K562 (cell line): ENCODE results near the gene HARS2. TPM values are rescaled to one million over a fixed set of nuclear protein-coding genes. Genes with fewer than 3 reads are reported as not detected.

ENCODE experiments used
- ELF1 ChIP-seq: fragments of 200-800 bp; sonication (Bioruptor generic); IDR thresholded peaks from 2 replicates; pipeline ENCODE4 v1.6.1; 2016; ENCODE audit warnings: missing genetic modification characterization, missing compliant biosample characterization
- ID3 ChIP-seq, 2 experiments: fragments of 250-450 bp in 1 of 2; fragments of 450-650 bp in 1 of 2; sonication (Bioruptor Pico) in 1 of 2; IDR thresholded peaks; 2 replicates each; pipeline versions ENCODE4 v1.6.1 to v1.8.0; 2016 to 2021; ENCODE audit warnings: mild to moderate bottlenecking in 2 of 2, moderate library complexity in 2 of 2, missing compliant biosample characterization in 1 of 2, missing genetic modification characterization in 1 of 2
- KHSRP ChIP-seq: fragments of 450-650 bp; IDR thresholded peaks from 2 replicates; pipeline ENCODE4 v1.6.1; 2017
- MBD1 ChIP-seq: fragments of 250-450 bp; sonication (Bioruptor Pico); IDR thresholded peaks from 2 replicates; pipeline ENCODE4 v1.8.0; 2022; ENCODE audit warnings: inconsistent platforms
- MECOM ChIP-seq: fragments of 250-450 bp; sonication (Bioruptor Pico); IDR thresholded peaks from 2 replicates; pipeline ENCODE4 v1.8.0; 2022; ENCODE audit warnings: inconsistent platforms
- REST ChIP-seq, 2 experiments: fragments of 450-650 bp; formaldehyde crosslinking in 1 of 2; IDR thresholded peaks; 2 replicates each; pipeline versions ENCODE4 v1.4.0 to v1.6.1; 2014 to 2020; ENCODE audit warnings: mild to moderate bottlenecking in 2 of 2, borderline replicate concordance in 1 of 2, low read depth in 1 of 2
- RNF2 ChIP-seq: sonication (generic); IDR thresholded peaks from 2 replicates; pipeline ENCODE4 v1.6.1; 2016
- SLC30A9 ChIP-seq: fragments of 250-450 bp; sonication (Bioruptor Pico); IDR thresholded peaks from 2 replicates; pipeline ENCODE4 v1.8.0; 2022; ENCODE audit warnings: mild to moderate bottlenecking, moderate library complexity
- polyA plus RNA-seq, 8 experiments: library from polyadenylated mRNA; depleted of rRNA in 4 of 8; stranded (reverse) in 5 of 8; unstranded in 3 of 8; fragments of >200 nt; fragmentation: Nextera tagmentation in 2 of 8; fragmentation: Illumina TruSeq in 1 of 8; extraction: Ambion mirVana in 2 of 8; extraction: Trizol in 1 of 8; gene quantifications; 2 replicates each; pipeline versions ENCODE4 v1.2.1 to v1.2.3, GENCODE V29; 2011 to 2014; ENCODE audit warnings: inconsistent platforms in 1 of 8, missing spikeins in 1 of 8
- total RNA-seq, 7 experiments: library from RNA; depleted of rRNA in 6 of 7; stranded (reverse); fragments of >200 nt in 6 of 7; fragmentation: Illumina TruSeq in 2 of 7; extraction: Trizol in 2 of 7; gene quantifications; 2 replicates each; pipeline versions ENCODE4 v1.2.1 to v1.2.3, GENCODE V29; 2011 to 2021; ENCODE audit warnings: low replicate concordance in 1 of 7
- TF ChIP-seq, protein P1 (sequence below): fragments of 250-450 bp; sonication (Bioruptor Pico); IDR thresholded peaks from 2 replicates; pipeline ENCODE4 v1.5.0; 2021
- TF ChIP-seq, protein P2 (sequence below): fragments of 450-650 bp; formaldehyde crosslinking; conservative IDR thresholded peaks from 2 replicates; pipeline ENCODE4 v1.4.0; 2022; ENCODE audit warnings: mild to moderate bottlenecking, missing genetic modification characterization
- TF ChIP-seq, protein P3 (sequence below): fragments of 250-450 bp; sonication (Bioruptor Pico); IDR thresholded peaks from 2 replicates; pipeline ENCODE4 v1.4.0; 2020; ENCODE audit warnings: borderline replicate concordance

HARS2 gene
- total and polyA plus RNA-seq, 9 of the 15 experiments (the other 6 are each of a cell fraction or from before 2014, with no cell fraction given) = 8.5 to 41.6 (median 27.1) TPM

DNA sequence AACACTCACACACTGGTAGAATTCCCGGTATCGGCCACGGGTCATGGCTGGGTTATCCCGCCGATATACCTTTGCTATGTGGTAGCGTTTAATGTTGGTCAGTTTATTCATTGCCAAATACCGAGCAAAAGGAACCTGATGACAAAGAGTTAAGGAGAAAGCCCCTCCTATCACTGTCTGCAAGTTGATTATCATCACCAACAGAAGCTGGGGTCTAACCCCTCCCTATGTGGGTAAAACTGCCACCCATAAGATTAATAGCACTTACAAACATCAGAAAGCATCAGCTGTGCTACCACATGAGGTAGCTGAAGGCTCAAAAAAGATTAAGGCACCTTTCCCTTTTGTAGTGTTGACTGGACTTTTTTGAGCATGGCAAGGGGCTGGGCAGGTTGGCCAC is 12.3 kb upstream of the HARS2 start (continued):
- TF ChIP-seq, protein P1, sequence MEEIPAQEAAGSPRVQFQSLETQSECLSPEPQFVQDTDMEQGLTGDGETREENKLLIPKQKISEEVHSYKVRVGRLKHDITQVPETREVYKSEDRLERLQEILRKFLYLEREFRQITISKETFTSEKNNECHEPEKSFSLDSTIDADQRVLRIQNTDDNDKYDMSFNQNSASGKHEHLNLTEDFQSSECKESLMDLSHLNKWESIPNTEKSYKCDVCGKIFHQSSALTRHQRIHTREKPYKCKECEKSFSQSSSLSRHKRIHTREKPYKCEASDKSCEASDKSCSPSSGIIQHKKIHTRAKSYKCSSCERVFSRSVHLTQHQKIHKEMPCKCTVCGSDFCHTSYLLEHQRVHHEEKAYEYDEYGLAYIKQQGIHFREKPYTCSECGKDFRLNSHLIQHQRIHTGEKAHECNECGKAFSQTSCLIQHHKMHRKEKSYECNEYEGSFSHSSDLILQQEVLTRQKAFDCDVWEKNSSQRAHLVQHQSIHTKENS (CRISPR knock-in tag) = no peak
- TF ChIP-seq ID3 (CRISPR knock-in tag; IDR thresholded peaks at IDR 0.05) (no peak), ID3 (tag; IDR thresholded peaks at IDR 0.05) (no peak), REST (IDR thresholded peaks at IDR 0.05; ENCODE audit: borderline replicate concordance) (no peak), REST (CRISPR knock-in tag; IDR thresholded peaks at IDR 0.05; ENCODE audit: low read depth) (no peak), KHSRP (no peak), SLC30A9 (no peak), RNF2 (no peak), ELF1 (no peak), MBD1 (CRISPR knock-in tag) (no peak), MECOM (no peak)
- TF ChIP-seq, protein P2, sequence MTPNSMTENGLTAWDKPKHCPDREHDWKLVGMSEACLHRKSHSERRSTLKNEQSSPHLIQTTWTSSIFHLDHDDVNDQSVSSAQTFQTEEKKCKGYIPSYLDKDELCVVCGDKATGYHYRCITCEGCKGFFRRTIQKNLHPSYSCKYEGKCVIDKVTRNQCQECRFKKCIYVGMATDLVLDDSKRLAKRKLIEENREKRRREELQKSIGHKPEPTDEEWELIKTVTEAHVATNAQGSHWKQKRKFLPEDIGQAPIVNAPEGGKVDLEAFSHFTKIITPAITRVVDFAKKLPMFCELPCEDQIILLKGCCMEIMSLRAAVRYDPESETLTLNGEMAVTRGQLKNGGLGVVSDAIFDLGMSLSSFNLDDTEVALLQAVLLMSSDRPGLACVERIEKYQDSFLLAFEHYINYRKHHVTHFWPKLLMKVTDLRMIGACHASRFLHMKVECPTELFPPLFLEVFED (CRISPR knock-in tag) = no peak
- TF ChIP-seq, protein P3, sequence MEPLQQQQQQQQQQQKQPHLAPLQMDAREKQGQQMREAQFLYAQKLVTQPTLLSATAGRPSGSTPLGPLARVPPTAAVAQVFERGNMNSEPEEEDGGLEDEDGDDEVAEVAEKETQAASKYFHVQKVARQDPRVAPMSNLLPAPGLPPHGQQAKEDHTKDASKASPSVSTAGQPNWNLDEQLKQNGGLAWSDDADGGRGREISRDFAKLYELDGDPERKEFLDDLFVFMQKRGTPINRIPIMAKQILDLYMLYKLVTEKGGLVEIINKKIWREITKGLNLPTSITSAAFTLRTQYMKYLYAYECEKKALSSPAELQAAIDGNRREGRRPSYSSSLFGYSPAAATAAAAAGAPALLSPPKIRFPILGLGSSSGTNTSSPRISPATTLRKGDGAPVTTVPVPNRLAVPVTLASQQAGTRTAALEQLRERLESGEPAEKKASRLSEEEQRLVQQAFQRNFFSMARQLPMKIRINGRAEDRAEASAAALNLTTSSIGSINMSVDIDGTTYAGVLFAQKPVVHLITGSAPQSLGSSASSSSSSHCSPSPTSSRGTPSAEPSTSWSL (CRISPR knock-in tag) = no peak
